ENCODE measurements around the gene KIDINS220.

KIDINS220 gene

DNA sequence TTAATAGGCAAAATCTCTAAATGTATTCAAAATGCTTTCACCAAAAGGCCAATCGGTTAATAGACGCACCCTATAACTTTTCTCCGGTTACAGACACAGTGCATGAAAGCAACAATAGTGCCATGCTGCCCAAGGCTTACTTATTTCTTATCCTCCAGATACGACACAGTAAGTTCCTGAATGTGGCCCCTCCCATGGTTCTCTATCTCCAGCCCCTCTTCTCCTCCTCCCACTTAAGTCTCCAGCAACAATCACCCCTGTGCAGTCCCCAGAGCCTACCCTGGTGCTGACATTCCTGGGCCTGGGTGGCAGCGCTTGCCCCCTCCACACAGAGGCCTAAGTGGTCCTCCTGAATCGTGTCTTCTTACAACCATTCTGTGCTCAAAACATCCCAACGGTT, 3.6 kb downstream of the KIDINS220 start:
- no peak overlapping the region for H3K4me3 ChIP-seq (replicated peaks; ENCODE audit: low read depth, low read length)
- no peak for DNase-seq (ENCODE audit: extremely low read depth, insufficient read length)
- no peaks in the 10 kb centered on the region for H3K27me3 ChIP-seq (replicated peaks; ENCODE audit: control insufficient read depth, insufficient read depth, low read length)
- no peaks in the 10 kb centered on the region for H3K36me3 ChIP-seq (ENCODE audit: control insufficient read depth, insufficient read depth, low read length)
- TF ChIP-seq, protein P1, sequence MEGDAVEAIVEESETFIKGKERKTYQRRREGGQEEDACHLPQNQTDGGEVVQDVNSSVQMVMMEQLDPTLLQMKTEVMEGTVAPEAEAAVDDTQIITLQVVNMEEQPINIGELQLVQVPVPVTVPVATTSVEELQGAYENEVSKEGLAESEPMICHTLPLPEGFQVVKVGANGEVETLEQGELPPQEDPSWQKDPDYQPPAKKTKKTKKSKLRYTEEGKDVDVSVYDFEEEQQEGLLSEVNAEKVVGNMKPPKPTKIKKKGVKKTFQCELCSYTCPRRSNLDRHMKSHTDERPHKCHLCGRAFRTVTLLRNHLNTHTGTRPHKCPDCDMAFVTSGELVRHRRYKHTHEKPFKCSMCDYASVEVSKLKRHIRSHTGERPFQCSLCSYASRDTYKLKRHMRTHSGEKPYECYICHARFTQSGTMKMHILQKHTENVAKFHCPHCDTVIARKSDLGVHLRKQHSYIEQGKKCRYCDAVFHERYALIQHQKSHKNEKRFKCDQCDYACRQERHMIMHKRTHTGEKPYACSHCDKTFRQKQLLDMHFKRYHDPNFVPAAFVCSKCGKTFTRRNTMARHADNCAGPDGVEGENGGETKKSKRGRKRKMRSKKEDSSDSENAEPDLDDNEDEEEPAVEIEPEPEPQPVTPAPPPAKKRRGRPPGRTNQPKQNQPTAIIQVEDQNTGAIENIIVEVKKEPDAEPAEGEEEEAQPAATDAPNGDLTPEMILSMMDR (IDR thresholded peaks at IDR 0.05; ENCODE audit: insufficient read depth, low read length, poor library complexity, severe bottlenecking) = no peak

DNA sequence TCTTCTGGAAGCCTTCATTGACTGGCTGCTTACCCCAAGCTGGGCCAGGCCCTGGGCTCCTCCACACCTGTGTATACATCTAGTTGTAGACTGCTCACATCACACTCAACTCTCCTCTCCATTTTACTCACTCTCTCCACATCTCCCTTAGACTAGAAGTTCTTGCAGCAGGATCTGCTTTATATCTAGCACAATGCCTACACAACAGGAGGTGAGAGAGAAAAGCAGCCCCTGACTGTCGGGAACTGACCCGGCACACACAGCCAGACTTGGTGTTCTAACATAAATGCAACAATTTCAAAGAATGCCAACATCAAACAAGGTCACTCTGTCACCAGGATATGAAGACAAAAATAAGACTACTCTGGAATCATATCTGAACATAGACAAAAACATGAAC, 5.9 kb downstream of the KIDINS220 start:
- H3K27me3 ChIP-seq (replicated peaks; ENCODE audit: control insufficient read depth, insufficient read depth, low read length) = no peaks in the 10 kb centered on the region
- no peaks in the 10 kb centered on the region; the same call in 1 of the 2 replicates for H3K36me3 ChIP-seq (ENCODE audit: control insufficient read depth, insufficient read depth, low read length)
- TF ChIP-seq, protein P1 (IDR thresholded peaks at IDR 0.05; ENCODE audit: insufficient read depth, low read length, poor library complexity, severe bottlenecking) = no peak
- no peak overlapping the region for H3K4me3 ChIP-seq (replicated peaks; ENCODE audit: low read depth, low read length)
- no peak for DNase-seq (ENCODE audit: extremely low read depth, insufficient read length)

DNA sequence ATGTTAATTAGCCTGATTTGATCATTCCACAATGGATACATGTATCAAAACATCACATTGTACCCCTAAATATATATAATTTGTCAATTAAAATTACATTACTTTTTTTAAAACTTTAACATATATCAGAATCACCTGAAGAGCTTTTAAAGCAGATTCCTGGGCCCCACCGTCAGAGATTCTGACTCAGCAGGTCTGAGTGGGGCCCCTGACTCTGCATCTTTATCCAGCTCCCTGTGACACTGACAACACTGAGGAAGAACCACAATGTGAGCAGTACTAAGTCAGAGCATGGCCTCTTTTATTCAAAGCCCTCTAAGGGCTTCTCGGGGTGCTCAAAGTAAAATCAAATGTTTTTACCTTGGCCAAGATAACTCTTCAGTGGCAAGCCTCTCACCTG, 9.7 kb downstream of the KIDINS220 start:
- TF ChIP-seq, protein P1 (IDR thresholded peaks at IDR 0.05; ENCODE audit: insufficient read depth, low read length, poor library complexity, severe bottlenecking) = no peak
- Histone ChIP-seq H3K36me3 (ENCODE audit: control insufficient read depth, insufficient read depth, low read length) (no peaks in the 10 kb centered on the region; the same call in none of the 2 replicates), H3K27me3 (replicated peaks; ENCODE audit: control insufficient read depth, insufficient read depth, low read length) (no peaks in the 10 kb centered on the region), H3K4me3 (replicated peaks; ENCODE audit: low read depth, low read length) (no peak overlapping the region)
- no peak for DNase-seq (ENCODE audit: extremely low read depth, insufficient read length)

DNA sequence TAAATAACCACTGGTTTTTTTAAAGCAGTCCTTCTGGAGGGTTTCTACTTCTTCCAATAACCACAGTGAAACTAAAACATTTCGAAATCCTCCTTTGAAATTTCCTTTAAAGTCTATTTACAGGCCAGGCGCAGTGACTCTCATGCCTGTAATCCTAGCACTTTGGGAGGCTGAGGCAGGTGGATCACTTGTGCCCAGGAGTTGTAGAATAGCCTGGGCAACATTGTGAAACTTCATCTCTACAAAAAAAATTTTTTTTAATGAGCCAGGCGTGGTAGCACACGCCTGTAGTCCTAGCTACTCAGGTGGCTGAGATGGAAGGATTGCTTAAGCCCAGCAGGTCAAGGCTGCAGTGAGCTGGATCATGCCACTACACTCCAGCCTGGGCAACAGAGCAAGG, 15.2 kb downstream of the KIDINS220 start:
- DNase-seq (ENCODE audit: extremely low read depth, insufficient read length) = no peak
- no peak overlapping the region for H3K4me3 ChIP-seq (replicated peaks; ENCODE audit: low read depth, low read length)
- H3K36me3 ChIP-seq (ENCODE audit: control insufficient read depth, insufficient read depth, low read length) = no peaks in the 10 kb centered on the region; the same call in 1 of the 2 replicates
- no peaks in the 10 kb centered on the region for H3K27me3 ChIP-seq (replicated peaks; ENCODE audit: control insufficient read depth, insufficient read depth, low read length)
- TF ChIP-seq, protein P1 (IDR thresholded peaks at IDR 0.05; ENCODE audit: insufficient read depth, low read length, poor library complexity, severe bottlenecking) = no peak

DNA sequence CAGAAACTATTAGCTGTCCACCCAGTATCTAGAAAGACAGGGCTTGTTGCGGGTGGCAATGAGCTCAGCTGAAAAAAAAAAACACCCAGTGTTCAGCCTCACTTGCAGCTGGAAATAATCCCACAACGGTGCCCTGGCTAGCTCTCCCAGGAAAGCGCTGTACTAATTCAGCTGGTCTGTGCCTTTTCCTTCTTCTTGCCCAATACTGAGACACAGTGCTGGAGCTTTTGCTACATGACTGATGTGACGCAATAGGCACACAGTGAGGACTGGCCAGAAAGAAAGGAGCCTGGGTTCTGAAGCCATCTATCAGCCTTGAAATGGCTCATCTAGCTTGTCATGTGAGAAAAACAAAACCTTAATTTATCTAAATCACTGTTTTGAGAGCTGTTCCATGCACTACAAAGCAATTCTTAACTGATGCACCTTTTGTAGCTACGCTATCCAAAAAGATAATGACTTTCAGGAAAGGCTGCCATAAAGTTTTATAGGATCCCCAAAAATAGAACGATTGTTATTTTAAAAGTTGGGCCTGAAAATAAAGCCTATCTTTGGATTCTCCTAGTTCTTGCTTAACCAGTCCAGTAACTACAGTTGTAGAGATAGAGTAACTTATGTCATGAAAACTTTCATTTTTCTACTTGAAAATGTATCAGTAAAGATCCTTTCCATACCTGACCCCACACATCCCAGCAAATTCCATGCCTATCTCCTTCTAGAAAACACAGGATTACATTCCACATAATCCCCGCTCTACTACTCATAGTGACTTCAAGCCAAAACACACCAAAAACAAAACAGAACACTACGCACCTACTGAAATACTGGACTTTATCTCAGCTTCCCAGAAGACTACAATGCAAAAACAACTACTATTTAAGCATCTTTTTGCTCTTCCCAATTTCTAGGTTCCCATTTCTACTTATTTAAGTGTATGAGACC, 15.9 kb downstream of the KIDINS220 start:
- TF ChIP-seq, protein P1 (IDR thresholded peaks at IDR 0.05; ENCODE audit: insufficient read depth, low read length, poor library complexity, severe bottlenecking) = no peak
- no peak overlapping the region for H3K4me3 ChIP-seq (replicated peaks; ENCODE audit: low read depth, low read length)
- no peak for DNase-seq (ENCODE audit: extremely low read depth, insufficient read length)
- no peaks in the 10 kb centered on the region; the same call in 1 of the 2 replicates for H3K36me3 ChIP-seq (ENCODE audit: control insufficient read depth, insufficient read depth, low read length)
- no peaks in the 10 kb centered on the region for H3K27me3 ChIP-seq (replicated peaks; ENCODE audit: control insufficient read depth, insufficient read depth, low read length)
